ENCODE data around the gene IMPACT. TPM values are rescaled to one million over a fixed set of nuclear protein-coding genes. Genes with fewer than 3 reads are reported as not detected.

IMPACT gene
- total RNA-seq, 3 donors from 2014 or later (not counting 1 experiment from before 2014, with no cell fraction given) = 8.4 to 19.9 (median 12.2) TPM

DNA sequence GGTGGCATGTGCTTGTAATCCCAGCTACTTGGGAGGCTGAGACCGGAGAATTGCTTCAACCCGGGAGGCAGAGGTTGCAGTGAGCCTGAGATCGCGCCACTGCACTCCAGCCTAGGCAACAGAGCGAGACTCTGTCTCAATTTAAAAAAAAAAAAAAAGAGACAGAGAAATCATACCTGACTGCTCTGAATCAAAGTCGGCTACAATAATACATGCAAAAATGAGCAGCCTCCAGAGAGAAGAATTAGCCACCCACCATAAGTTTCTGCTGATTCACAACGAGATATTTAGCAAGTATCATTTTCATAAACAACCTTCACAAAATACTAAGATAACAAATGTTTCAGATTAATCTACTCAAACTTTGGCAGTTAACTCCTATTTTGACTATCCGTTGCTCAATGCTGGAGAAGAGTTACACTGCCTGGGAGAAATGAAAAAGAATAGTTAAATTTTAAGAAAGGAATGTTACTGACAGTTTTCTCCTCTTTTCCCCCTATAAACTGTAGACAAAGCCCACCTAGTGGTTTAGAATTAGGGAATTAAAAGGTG lies 30.3 kb upstream of the IMPACT start:
- intact Hi-C loops (cut with micrococcal nuclease) = no loop called here
- Histone ChIP-seq H3K4me1 (ENCODE audit: control insufficient read depth, insufficient read depth, low read length) (peaks cover 4% of the 10 kb centered on the region), H3K27me3 (ENCODE audit: control insufficient read depth, insufficient read depth, low read length) (peaks cover 8% of the 10 kb centered on the region), H3K9me3 (ENCODE audit: control insufficient read depth, insufficient read depth, low read length) (no peaks in the 10 kb centered on the region), H3K27ac (ENCODE audit: low read length) (no peak overlapping the region), H3K4me3 (ENCODE audit: low read length) (no peak overlapping the region), H3K36me3 (ENCODE audit: control insufficient read depth, insufficient read depth, low read length) (no peaks in the 10 kb centered on the region)
- ATAC-seq (no peak), DNase-seq (no peak)
- Mint-ChIP-seq H3K36me3 (no peaks in the 10 kb centered on the region), H3K4me1 (peaks cover 5 to 9% of the 10 kb centered on the region in 2 donors), H3K9me3 (no peaks in the 10 kb centered on the region), H3K27me3 (ENCODE audit: low read depth in 2 of 2) (peaks cover 3 to 6% of the 10 kb centered on the region in 2 donors), H3K4me3 (no peak overlapping the region), H3K27ac (no peak overlapping the region)
- TF ChIP-seq, protein P1, sequence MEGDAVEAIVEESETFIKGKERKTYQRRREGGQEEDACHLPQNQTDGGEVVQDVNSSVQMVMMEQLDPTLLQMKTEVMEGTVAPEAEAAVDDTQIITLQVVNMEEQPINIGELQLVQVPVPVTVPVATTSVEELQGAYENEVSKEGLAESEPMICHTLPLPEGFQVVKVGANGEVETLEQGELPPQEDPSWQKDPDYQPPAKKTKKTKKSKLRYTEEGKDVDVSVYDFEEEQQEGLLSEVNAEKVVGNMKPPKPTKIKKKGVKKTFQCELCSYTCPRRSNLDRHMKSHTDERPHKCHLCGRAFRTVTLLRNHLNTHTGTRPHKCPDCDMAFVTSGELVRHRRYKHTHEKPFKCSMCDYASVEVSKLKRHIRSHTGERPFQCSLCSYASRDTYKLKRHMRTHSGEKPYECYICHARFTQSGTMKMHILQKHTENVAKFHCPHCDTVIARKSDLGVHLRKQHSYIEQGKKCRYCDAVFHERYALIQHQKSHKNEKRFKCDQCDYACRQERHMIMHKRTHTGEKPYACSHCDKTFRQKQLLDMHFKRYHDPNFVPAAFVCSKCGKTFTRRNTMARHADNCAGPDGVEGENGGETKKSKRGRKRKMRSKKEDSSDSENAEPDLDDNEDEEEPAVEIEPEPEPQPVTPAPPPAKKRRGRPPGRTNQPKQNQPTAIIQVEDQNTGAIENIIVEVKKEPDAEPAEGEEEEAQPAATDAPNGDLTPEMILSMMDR (IDR thresholded peaks at IDR 0.05) = no peak
- 83% methylated on average over 7 of the region's 8 CpGs for WGBS (ENCODE audit: insufficient coverage)

DNA sequence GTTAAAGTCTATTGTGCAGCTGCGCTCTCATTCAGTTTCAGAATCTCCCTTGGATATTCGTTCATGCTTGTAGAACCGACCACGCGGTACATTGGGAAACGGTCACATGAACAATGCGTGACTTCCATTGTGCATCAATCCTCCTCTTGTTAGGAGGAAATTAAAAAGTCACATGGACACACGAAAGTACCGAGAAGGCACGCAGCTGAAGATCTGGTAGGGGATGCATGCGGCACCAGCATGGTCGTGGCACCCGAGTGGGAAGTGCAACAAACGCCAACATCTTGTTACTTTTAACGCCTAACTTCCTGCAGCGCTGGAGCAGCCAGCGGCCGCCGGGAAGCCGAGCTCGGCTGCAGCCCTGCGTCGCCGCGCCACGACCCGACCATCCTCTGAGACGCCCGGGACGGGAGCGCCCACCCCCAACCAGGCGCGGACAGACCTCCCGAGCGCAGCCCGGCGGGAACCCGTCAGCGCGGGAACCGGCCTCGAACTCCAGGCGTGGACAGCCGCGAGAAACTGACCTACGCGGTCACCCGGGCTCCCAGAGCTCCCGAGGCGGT lies 29.3 kb upstream of the IMPACT start:
- Mint-ChIP-seq H3K27me3 (ENCODE audit: low read depth in 2 of 2) (peaks cover 6% of the 10 kb centered on the region in 2 donors), H3K4me3 (peak overlapping the region; percentile 80), H3K36me3 (no peaks in the 10 kb centered on the region), H3K9me3 (no peaks in the 10 kb centered on the region), H3K27ac (no peak overlapping the region), H3K4me1 (peaks cover 5 to 9% of the 10 kb centered on the region in 2 donors)
- under 1% methylated on average over 50 of the region's 50 CpGs for WGBS (ENCODE audit: insufficient coverage)
- ATAC-seq (peak; percentile 34 to 46 (median 44)), DNase-seq (peak in 1 of 2 donors; percentile 57)
- Histone ChIP-seq H3K9me3 (ENCODE audit: control insufficient read depth, insufficient read depth, low read length) (no peaks in the 10 kb centered on the region), H3K27me3 (ENCODE audit: control insufficient read depth, insufficient read depth, low read length) (peaks cover 8% of the 10 kb centered on the region), H3K27ac (ENCODE audit: low read length) (no peak overlapping the region), H3K4me3 (ENCODE audit: low read length) (peak overlapping the region; percentile 46), H3K36me3 (ENCODE audit: control insufficient read depth, insufficient read depth, low read length) (no peaks in the 10 kb centered on the region), H3K4me1 (ENCODE audit: control insufficient read depth, insufficient read depth, low read length) (peaks cover 4% of the 10 kb centered on the region)
- TF ChIP-seq, protein P1 (IDR thresholded peaks at IDR 0.05) = no peak
- intact Hi-C loops (cut with micrococcal nuclease) = no loop called here

DNA sequence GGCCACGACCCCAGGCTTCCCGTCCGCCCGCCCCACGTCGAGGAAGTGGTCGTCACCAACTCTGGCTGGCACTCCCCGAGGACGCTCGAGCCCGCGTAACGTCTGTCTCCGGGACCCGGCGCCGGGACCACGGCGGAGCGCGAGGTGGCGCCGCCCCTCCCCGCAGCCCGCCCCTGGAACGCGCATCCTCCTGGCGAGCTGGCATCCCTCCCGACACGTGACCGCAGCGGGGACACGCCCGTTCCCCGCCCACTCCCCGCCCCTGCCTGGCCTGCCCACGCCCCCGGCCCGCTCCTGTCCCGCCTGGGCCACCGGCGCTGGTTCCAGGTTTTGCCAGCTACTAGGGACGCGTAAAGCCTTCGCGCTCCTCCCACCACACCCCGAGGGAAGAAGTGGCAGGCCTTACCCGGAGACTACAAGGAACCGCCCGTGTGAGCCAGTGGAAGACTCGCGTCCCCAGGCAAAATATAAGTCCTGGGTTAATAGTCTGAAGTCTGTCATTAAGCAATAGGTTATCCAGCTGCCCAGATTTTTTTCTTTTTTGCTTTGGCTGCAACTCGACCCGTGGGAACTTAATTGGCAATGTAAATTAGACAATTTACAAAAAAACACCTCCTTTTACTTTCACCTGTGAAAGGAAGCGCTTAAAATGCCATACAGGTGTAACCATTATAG lies 28.6 kb upstream of the IMPACT start, which contains the start of gene OSBPL1A:
Gene OSBPL1A, minus strand, starts transcription at position 131 of the 675 bp plus-strand sequence. CDS start 20,291 bp downstream, outside the sequence.
- no peak within 1 kb of the TSS for H3K27ac ChIP-seq (ENCODE audit: low read length)
- Mint-ChIP-seq H3K27ac (no peak within 1 kb of the TSS), H3K4me3 (peak within 1 kb of the TSS; percentile 81), H3K27me3 (ENCODE audit: low read depth in 2 of 2) (peaks cover 6 to 10% of the 10 kb centered on the region in 2 donors), H3K4me1 (peaks cover 5 to 9% of the 10 kb centered on the region in 2 donors), H3K36me3 (no peaks in the 10 kb centered on the region), H3K9me3 (no peaks in the 10 kb centered on the region)
- intact Hi-C loops (cut with micrococcal nuclease) = no loop called here
- no peaks in the 10 kb centered on the region for H3K9me3 ChIP-seq (ENCODE audit: control insufficient read depth, insufficient read depth, low read length)
- H3K4me1 ChIP-seq (ENCODE audit: control insufficient read depth, insufficient read depth, low read length) = peaks cover 4% of the 10 kb centered on the region
- DNase-seq (peak; percentile 25 to 85), ATAC-seq (peak; percentile 83 to 88 (median 86))
- peaks cover 8% of the 10 kb centered on the region for H3K27me3 ChIP-seq (ENCODE audit: control insufficient read depth, insufficient read depth, low read length)
- TF ChIP-seq, protein P1 (IDR thresholded peaks at IDR 0.05) = no peak
- H3K4me3 ChIP-seq (ENCODE audit: low read length) = peak within 1 kb of the TSS; percentile 46
- WGBS (ENCODE audit: insufficient coverage) = under 1% methylated on average over 52 of the region's 55 CpGs
- no peaks in the 10 kb centered on the region for H3K36me3 ChIP-seq (ENCODE audit: control insufficient read depth, insufficient read depth, low read length)
